ENCODE results near the gene NES. TPM values are rescaled to one million over a fixed set of nuclear protein-coding genes. Genes with fewer than 3 reads are reported as not detected.

Gene NES
- total and polyA plus RNA-seq, 2 donors, result 35.7 to 38.2 TPM

- WGBS, result 16% methylated on average over 15 of the region's 15 CpGs
- Histone ChIP-seq H3K4me3 (ENCODE audit: low read depth, low read length) (no peak overlapping the region), H3K4me1 (ENCODE audit: insufficient read depth) (no peaks in the 10 kb centered on the region), H3K27ac (ENCODE audit: low read depth) (no peak overlapping the region), H3K36me3 (ENCODE audit: insufficient read depth) (no peaks in the 10 kb centered on the region)
- no peak for DNase-seq (ENCODE audit: extremely low spot score)
These were observed 19.4 kb downstream of the NES start for GRCh38 chr1:156657741-156658319.

- no peak for DNase-seq (ENCODE audit: extremely low spot score)
- WGBS, result 2% methylated on average over 54 of the region's 54 CpGs
- Histone ChIP-seq H3K4me1 (ENCODE audit: insufficient read depth) (no peaks in the 10 kb centered on the region), H3K36me3 (ENCODE audit: insufficient read depth) (no peaks in the 10 kb centered on the region), H3K4me3 (ENCODE audit: low read depth, low read length) (no peak overlapping the region), H3K27ac (ENCODE audit: low read depth) (no peak overlapping the region)
These were observed 20.1 kb downstream of the NES start for GRCh38 chr1:156656806-156657740.

GRCh38 chr1:156655904-156656516 is 21.2 kb downstream of the NES start:
- Histone ChIP-seq H3K4me1 (ENCODE audit: insufficient read depth) (no peaks in the 10 kb centered on the region), H3K27ac (ENCODE audit: low read depth) (no peak overlapping the region), H3K4me3 (ENCODE audit: low read depth, low read length) (no peak overlapping the region), H3K36me3 (ENCODE audit: insufficient read depth) (no peaks in the 10 kb centered on the region)
- no peak for DNase-seq (ENCODE audit: extremely low spot score)
- WGBS, result 67% methylated on average over 9 of the region's 9 CpGs

- Histone ChIP-seq H3K4me3 (ENCODE audit: low read depth, low read length) (no peak overlapping the region), H3K36me3 (ENCODE audit: insufficient read depth) (no peaks in the 10 kb centered on the region), H3K4me1 (ENCODE audit: insufficient read depth) (no peaks in the 10 kb centered on the region), H3K27ac (ENCODE audit: low read depth) (no peak overlapping the region)
- WGBS, result 60% methylated on average over 2 of the region's 2 CpGs
- no peak for DNase-seq (ENCODE audit: extremely low spot score)
These were observed 21.9 kb downstream of the NES start for GRCh38 chr1:156655151-156655903.

- Histone ChIP-seq H3K36me3 (ENCODE audit: insufficient read depth) (no peaks in the 10 kb centered on the region), H3K27ac (ENCODE audit: low read depth) (no peak overlapping the region), H3K4me1 (ENCODE audit: insufficient read depth) (no peaks in the 10 kb centered on the region), H3K4me3 (ENCODE audit: low read depth, low read length) (no peak overlapping the region)
- 48% methylated on average over 1 of the region's 1 CpG for WGBS
- no peak for DNase-seq (ENCODE audit: extremely low spot score)
These were observed 22.5 kb downstream of the NES start for GRCh38 chr1:156654700-156655099.

- DNase-seq (ENCODE audit: extremely low spot score), result no peak
- Histone ChIP-seq H3K4me3 (ENCODE audit: low read depth, low read length) (no peak overlapping the region), H3K36me3 (ENCODE audit: insufficient read depth) (no peaks in the 10 kb centered on the region), H3K27ac (ENCODE audit: low read depth) (no peak overlapping the region), H3K4me1 (ENCODE audit: insufficient read depth) (no peaks in the 10 kb centered on the region)
- 81% methylated on average over 9 of the region's 9 CpGs for WGBS
These were observed 24.2 kb downstream of the NES start for GRCh38 chr1:156652992-156653355.

GRCh38 chr1:156652131-156652991 is 24.8 kb downstream of the NES start:
- no peak for DNase-seq (ENCODE audit: extremely low spot score)
- Histone ChIP-seq H3K36me3 (ENCODE audit: insufficient read depth) (no peaks in the 10 kb centered on the region), H3K4me1 (ENCODE audit: insufficient read depth) (no peaks in the 10 kb centered on the region), H3K27ac (ENCODE audit: low read depth) (no peak overlapping the region), H3K4me3 (ENCODE audit: low read depth, low read length) (no peak overlapping the region)
- 47% methylated on average over 16 of the region's 16 CpGs for WGBS

GRCh38 chr1:156648951-156649350 is 28.3 kb downstream of the NES start:
- H3K36me3 ChIP-seq (ENCODE audit: insufficient read depth), result no peaks in the 10 kb centered on the region
- H3K4me1 ChIP-seq (ENCODE audit: insufficient read depth), result no peaks in the 10 kb centered on the region
- no peak for DNase-seq (ENCODE audit: extremely low spot score)
- WGBS, result 13% methylated on average over 2 of the region's 2 CpGs
- H3K4me3 ChIP-seq (ENCODE audit: low read depth, low read length), result no peak overlapping the region
- H3K27ac ChIP-seq (ENCODE audit: low read depth), result no peak overlapping the region

- Histone ChIP-seq H3K36me3 (ENCODE audit: insufficient read depth) (no peaks in the 10 kb centered on the region), H3K4me3 (ENCODE audit: low read depth, low read length) (no peak overlapping the region), H3K4me1 (ENCODE audit: insufficient read depth) (no peaks in the 10 kb centered on the region), H3K27ac (ENCODE audit: low read depth) (no peak overlapping the region)
- WGBS, result 79% methylated on average over 10 of the region's 10 CpGs
- no peak for DNase-seq (ENCODE audit: extremely low spot score)
These were observed 28.7 kb downstream of the NES start for GRCh38 chr1:156648496-156648895.

- 73% methylated on average over 10 of the region's 10 CpGs for WGBS
- no peaks in the 10 kb centered on the region for H3K4me1 ChIP-seq (ENCODE audit: insufficient read depth)
- no peaks in the 10 kb centered on the region for H3K36me3 ChIP-seq (ENCODE audit: insufficient read depth)
- no peak for DNase-seq (ENCODE audit: extremely low spot score)
- H3K27ac ChIP-seq (ENCODE audit: low read depth), result no peak overlapping the region
- no peak overlapping the region for H3K4me3 ChIP-seq (ENCODE audit: low read depth, low read length)
These were observed 29.9 kb downstream of the NES start for GRCh38 chr1:156647351-156647750.

GRCh38 chr1:156646738-156647211 is 30.4 kb downstream of the NES start:
- Histone ChIP-seq H3K4me1 (ENCODE audit: insufficient read depth) (no peaks in the 10 kb centered on the region), H3K27ac (ENCODE audit: low read depth) (no peak overlapping the region), H3K4me3 (ENCODE audit: low read depth, low read length) (no peak overlapping the region), H3K36me3 (ENCODE audit: insufficient read depth) (no peaks in the 10 kb centered on the region)
- WGBS, result 8% methylated on average over 51 of the region's 51 CpGs
- no peak for DNase-seq (ENCODE audit: extremely low spot score)

- H3K4me1 ChIP-seq (ENCODE audit: insufficient read depth), result no peaks in the 10 kb centered on the region
- no peak for DNase-seq (ENCODE audit: extremely low spot score)
- no peaks in the 10 kb centered on the region for H3K36me3 ChIP-seq (ENCODE audit: insufficient read depth)
- WGBS, result 88% methylated on average over 1 of the region's 1 CpG
- no peak overlapping the region for H3K4me3 ChIP-seq (ENCODE audit: low read depth, low read length)
- no peak overlapping the region for H3K27ac ChIP-seq (ENCODE audit: low read depth)
These were observed 31.5 kb downstream of the NES start for GRCh38 chr1:156645666-156646065.

GRCh38 chr1:156645056-156645455 is 32.2 kb downstream of the NES start:
- Histone ChIP-seq H3K27ac (ENCODE audit: low read depth) (no peak overlapping the region), H3K4me3 (ENCODE audit: low read depth, low read length) (no peak overlapping the region), H3K36me3 (ENCODE audit: insufficient read depth) (no peaks in the 10 kb centered on the region), H3K4me1 (ENCODE audit: insufficient read depth) (no peaks in the 10 kb centered on the region)
- no peak for DNase-seq (ENCODE audit: extremely low spot score)
- WGBS, result 51% methylated on average over 3 of the region's 3 CpGs
